H4 (cell line): ENCODE measurements around the gene GBP5. TPM values are rescaled to one million over a fixed set of nuclear protein-coding genes. Genes with fewer than 3 reads are reported as not detected.
A peak's percentile ranks its signal among the peaks of the same experiment; 100 is the strongest.
"Not testable (repeated sequence)": the region's sequence is repeated elsewhere in the genome, so short reads cannot be mapped to it uniquely, and the experiment has no call there.

Experiments used
- DNase-seq: peaks from one replicate; pipeline ENCODE4 v3.0.0-alpha.2; 2015; ENCODE audit warnings: low spot score
- total RNA-seq: library from RNA; depleted of rRNA; stranded (reverse); fragments of >200 nt; shearing (Covaris generic); gene quantifications from 2 replicates; pipeline ENCODE4 v1.2.3, GENCODE V29; 2014

GBP5 gene
- total RNA-seq, 1 experiment from 2014 or later = 0.25 TPM

DNA sequence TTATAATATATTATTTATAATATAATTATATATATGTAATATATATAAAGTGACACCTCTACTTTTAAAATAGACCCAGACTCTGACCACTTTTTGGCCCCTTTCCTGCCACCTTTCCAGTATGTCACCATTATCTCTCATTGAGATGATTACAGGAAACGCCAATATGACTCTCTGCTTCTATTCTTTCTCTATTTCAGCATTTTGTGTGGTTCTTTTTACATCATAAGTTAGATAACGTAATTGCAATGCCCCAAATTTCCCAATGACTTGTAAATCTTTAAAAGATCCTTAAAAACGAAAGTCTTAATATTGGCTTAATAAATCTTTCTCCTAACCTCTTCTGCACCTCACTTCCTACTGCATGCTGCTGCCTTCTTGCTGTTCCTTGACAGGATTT lies 8.1 kb upstream of the GBP5 start:
- no peak for DNase-seq

- peak; percentile 4 for DNase-seq
Observed at GRCh38 chr1:89279011-89279466, 6.4 kb upstream of the GBP5 start.

DNA sequence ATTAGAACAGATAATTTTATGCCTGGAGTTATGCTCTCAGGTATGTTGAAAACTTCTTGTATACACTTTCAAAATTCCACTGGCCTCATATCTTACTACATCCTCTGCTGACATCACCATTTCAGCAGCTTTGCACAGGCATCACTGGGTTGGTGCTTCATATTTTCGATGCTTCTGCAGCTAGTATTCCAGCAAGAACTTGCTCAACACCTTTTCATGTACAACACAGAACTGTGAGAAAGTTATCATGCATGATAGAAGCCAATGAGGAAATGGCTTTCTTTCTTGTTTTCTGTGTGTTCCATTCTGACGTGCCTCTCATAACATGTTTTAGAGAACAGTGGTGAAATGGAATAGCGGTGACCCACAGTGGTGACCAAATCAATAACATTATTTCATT lies 5.1 kb upstream of the GBP5 start:
- DNase-seq = no peak

- no peak for DNase-seq
Observed at GRCh38 chr1:89276690-89277089, 4.0 kb upstream of the GBP5 start.

DNA sequence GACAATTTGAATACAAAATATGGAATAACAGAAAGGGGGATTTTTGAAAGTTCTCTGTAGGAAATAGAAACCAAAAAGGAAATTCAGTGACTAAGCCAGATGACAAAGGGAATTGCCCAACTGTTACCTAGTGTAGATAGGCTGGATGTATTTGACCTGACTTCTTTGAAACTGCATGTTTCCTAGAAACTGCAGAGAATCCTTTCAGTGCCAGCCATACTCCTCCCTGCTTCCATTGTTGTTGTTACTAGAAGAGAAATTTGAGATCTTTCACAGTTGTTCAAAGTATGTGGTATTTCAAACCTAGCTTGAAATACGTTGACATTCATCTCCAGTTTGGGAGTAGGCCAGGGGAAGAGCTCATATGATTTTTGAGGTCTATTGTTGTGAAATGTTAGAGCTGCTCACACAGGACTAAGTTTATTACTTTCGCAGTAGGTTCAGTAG lies 1.8 kb upstream of the GBP5 start:
- DNase-seq = peak; percentile 36

- no peak for DNase-seq
Observed at GRCh38 chr1:89273324-89273778, 691 bp upstream of the GBP5 start.

DNA sequence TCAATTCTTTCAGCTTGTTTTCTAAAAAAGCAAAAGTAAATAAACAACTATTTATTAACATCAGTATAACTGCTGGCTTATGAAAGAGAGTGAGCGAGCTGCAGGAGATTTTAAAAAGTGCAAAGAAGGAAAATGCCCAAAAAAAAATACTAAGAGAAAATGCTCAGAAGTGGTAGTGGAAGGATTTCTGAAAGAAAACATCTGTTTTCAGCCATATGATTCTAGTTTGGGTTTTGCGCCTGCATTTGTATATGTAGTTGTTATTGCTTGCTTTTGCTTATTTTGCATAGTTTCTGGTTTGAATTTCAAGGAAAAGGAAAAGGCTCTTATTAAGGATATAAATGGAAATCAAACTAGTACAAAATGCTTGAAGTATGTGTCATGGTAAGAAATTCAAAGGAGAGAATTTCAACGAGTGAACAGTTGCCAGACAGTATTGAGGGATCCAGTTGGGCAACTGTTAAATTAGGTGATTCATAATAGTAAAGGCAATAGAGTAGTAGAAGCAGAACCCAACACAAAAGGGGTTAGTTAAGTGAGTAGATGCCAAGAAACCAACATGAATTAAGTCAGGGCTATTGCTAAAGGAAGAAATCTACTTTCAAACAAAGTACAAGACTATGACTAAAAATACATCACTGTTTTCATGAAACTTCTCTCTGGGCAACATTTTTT lies 1.2 kb downstream of the GBP5 start:
- no peak for DNase-seq

- DNase-seq = no peak
Observed at GRCh38 chr1:89270423-89270822, 2.2 kb downstream of the GBP5 start.

GRCh38 chr1:89269277-89269676 lies 3.4 kb downstream of the GBP5 start:
- DNase-seq = no peak

DNA sequence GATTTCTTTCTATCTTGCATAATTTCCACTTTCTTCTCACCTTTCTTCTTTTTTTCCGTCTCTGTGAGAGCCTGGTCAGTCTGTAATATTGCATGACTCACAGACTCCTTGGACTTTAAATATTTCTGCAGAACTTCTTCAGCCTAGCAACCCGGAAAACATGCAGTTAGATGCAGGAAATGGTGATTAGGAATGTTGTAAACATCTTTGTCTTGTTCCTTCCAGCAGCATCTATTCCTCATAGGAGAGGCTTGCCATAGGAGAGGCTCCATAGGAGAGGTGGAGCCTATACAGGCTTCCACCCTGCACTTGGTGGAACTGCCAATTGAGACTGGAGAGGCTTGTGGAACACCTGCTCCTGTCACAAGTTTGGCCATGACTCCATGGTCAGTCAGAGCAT lies 10.0 kb downstream of the GBP5 start:
- peak; percentile 23 for DNase-seq

GRCh38 chr1:89261926-89262515 lies 10.6 kb downstream of the GBP5 start:
- peak; percentile 5 for DNase-seq

GRCh38 chr1:89260566-89261255 lies 11.9 kb downstream of the GBP5 start:
- peak; percentile 4 for DNase-seq

DNA sequence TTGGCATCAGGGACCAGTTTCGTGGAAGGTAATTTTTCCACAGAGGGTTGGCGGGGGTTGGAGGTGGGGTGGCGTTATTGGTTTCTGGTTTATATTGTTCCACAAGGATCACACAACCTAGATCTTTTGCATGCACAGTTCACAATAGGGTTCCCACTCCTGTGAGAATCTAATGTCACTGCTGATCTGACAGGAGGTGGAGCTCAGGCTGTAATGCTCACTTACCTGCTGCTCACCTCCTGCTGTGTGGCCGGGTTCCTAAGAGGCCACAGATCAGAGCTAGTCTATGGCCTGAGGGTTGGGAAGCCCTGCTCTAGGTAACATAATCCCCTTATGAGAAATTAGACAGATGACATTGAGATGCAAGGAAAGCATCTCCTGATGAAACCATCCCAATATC lies 12.6 kb downstream of the GBP5 start:
- DNase-seq = no peak

DNA sequence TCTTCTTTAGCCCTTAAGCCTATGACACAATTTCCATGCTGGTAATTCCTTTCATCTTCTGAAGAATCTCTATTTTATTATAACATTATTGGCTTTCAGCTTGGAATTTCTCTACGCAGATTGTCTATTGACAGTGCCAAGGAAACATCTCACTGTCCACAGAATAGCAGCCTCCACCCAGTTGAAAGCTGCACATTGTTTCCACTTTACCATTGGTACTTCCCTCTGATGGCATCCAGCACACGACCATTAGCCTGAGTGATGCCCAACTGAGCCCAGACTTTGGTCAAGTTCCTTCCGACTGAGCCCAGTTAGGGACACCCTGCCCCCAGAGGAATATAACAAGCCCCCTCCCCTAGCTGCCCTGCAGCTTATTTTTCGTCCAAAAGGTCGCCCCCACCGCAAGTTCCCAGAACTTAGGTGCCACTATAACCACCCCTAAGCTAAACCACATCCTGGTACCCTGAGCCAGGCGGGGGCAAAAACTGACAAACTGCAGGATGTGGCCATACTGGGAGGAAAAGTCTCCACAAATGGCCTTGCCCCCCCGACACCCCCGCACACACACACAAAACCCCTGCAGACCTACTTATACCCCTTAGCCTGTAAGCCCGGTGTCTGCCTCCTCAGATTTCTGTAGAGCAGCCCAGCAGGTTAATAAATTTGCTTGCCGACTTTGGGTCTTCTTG lies 13.2 kb downstream of the GBP5 start:
- DNase-seq = no peak

DNA sequence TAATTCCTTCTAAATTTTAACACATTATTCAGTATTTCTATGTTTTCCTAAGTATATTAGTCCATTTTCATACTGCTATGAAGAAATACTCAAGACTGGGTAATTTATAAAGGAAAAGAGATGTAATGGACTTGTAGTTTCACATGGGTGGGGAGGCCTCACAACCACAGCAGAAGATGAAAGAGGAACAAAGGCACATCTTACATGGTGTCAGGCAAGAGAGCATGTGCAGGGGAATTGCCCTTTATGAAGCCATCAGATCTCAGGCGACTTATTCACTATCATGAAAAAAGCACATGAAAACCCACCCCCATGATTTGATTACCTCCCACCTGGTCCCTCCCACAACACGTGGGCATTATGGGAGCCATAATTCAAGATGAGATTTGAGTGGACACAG lies 15.6 kb downstream of the GBP5 start:
- DNase-seq = no peak

GRCh38 chr1:89255581-89255980 lies 17.1 kb downstream of the GBP5 start:
- not testable (repeated sequence) for DNase-seq

DNA sequence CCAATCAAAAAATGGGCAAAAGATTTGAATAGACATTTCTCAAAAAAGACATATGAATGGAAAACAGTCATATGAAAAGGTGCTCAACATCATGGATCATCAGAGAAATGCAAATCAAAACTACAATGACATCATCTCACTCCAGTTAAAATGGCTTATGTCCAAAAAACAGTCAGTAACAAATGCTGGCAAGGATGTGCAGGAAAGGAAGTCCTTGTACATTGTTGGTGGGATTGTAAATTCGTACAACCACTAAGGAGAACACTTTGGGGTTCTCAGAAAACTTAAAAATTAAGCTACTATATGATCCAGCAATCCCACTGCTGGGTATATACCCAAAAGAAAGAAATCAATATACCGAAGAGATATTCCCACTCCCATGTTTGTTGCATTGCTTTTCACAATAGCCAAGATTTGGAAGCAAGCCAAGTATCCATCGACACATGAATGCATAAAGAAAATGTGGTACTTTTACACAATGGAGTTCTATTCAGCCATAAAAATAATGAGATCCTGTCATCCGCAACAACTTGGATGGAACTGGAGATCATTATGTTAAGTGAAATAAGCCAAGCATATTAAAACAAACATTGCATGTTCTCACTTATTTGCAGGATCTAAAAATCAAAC lies 17.9 kb downstream of the GBP5 start:
- DNase-seq = no peak

DNA sequence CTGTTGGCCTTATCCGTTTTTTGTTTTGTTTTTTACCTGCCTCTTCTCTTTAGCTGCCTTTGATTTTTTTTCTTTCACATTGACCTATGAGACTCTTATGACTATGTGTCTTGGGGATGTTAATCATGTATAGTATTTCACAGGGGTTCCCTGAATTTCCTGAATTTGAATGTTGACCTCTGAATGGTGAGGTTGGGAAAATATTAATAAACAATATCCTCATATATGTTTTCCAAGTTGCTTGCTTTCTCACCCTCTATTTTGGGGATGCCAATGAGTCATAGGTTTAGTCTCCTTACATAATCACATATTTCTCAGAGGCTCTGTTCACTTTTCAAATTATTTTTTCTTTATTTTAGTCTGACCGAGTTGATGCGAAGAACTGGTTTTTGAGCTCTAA lies 29.6 kb downstream of the GBP5 start:
- no peak for DNase-seq
